Spleen (tissue), 7 donors: ENCODE data around the gene SLC38A8.

ENCODE experiments used
- CTCF ChIP-seq, 11 experiments: fragments of 200-600 bp in 7 of 11; fragments of 450-650 bp in 4 of 11; sonication (generic) in 4 of 11; IDR thresholded peaks in 8 of 11; conservative IDR thresholded peaks in 3 of 11; 1 replicate in 7 of 11; 2 replicates in 4 of 11; pipeline versions ENCODE4 v1.4.0 to v1.8.0; 2016 to 2021; ENCODE audit warnings: antibody characterized with exemption in 11 of 11, inconsistent platforms in 4 of 11, mild to moderate bottlenecking in 1 of 11
- POLR2A ChIP-seq, 3 donors: fragments of 450-650 bp; IDR thresholded peaks; one replicate each; pipeline ENCODE4 v1.5.1; 2017; ENCODE audit warnings: antibody characterized with exemption in 3 of 3, mild to moderate bottlenecking in 1 of 3
- donor health status: DM: no; HTN: no; CAD: no; lungs with moderate emphysema.
- donor health status: DM: no; HTN: no; CAD: no.
- donor health status: DM: no; HTN: no; CAD: no.

- no peak for TF ChIP-seq CTCF (IDR thresholded peaks at IDR 0.05 in 8 of 11, conservative IDR thresholded peaks at IDR 0.05 in 3 of 11)
- no peak for TF ChIP-seq POLR2A (IDR thresholded peaks at IDR 0.05)
These were observed 61.8 kb downstream of the SLC38A8 start for GRCh38 chr16:83980794-83981193.
